IPS-15b (cell line): ENCODE data around the gene PLXND1.

ENCODE experiments used
- H3K27me3 ChIP-seq: one replicate; pipeline ENCODE4 v1.6.1; 2013; ENCODE audit warnings: low read length; ENCODE audit not compliant: control insufficient read depth, insufficient read depth
- H3K36me3 ChIP-seq: one replicate; pipeline ENCODE4 v1.6.1; 2013; ENCODE audit warnings: low read length; ENCODE audit not compliant: control insufficient read depth, insufficient read depth
- H3K4me1 ChIP-seq: one replicate; pipeline ENCODE4 v1.6.1; 2013; ENCODE audit warnings: mild to moderate bottlenecking, low read length; ENCODE audit not compliant: control insufficient read depth, insufficient read depth
- H3K4me3 ChIP-seq: one replicate; pipeline ENCODE4 v1.5.1; 2013; ENCODE audit warnings: low read depth, low read length
- H3K9ac ChIP-seq: one replicate; pipeline ENCODE4 v1.6.1; 2013; ENCODE audit warnings: low read depth, mild to moderate bottlenecking, low read length
- H3K9me3 ChIP-seq: one replicate; pipeline ENCODE4 v1.6.1; 2013; ENCODE audit warnings: mild to moderate bottlenecking, low read length; ENCODE audit not compliant: control insufficient read depth, insufficient read depth

PLXND1 gene

GRCh38 chr3:129594907-129595390 is 11.5 kb downstream of the PLXND1 start:
- H3K27me3 ChIP-seq, result no peaks in the 10 kb centered on the region
- peaks cover 29% of the 10 kb centered on the region for H3K4me1 ChIP-seq
- no peaks in the 10 kb centered on the region for H3K36me3 ChIP-seq
- H3K9ac ChIP-seq, result no peak overlapping the region
- H3K4me3 ChIP-seq, result no peak overlapping the region
- H3K9me3 ChIP-seq, result no peaks in the 10 kb centered on the region

- Histone ChIP-seq H3K9ac (no peak overlapping the region), H3K4me1 (peaks cover 25% of the 10 kb centered on the region), H3K36me3 (no peaks in the 10 kb centered on the region)
Measured at GRCh38 chr3:129594409-129594808, 12.1 kb downstream of the PLXND1 start.

GRCh38 chr3:129593595-129594339 is 12.7 kb downstream of the PLXND1 start:
- Histone ChIP-seq H3K27me3 (no peaks in the 10 kb centered on the region), H3K4me3 (no peak overlapping the region), H3K9ac (no peak overlapping the region), H3K9me3 (no peaks in the 10 kb centered on the region), H3K4me1 (peaks cover 22% of the 10 kb centered on the region), H3K36me3 (no peaks in the 10 kb centered on the region)

More at GRCh38 chr3:129594409-129594808, 12.1 kb downstream of the PLXND1 start:
- Histone ChIP-seq H3K27me3 (no peaks in the 10 kb centered on the region), H3K9me3 (no peaks in the 10 kb centered on the region), H3K4me3 (no peak overlapping the region)

GRCh38 chr3:129593230-129593594 is 13.3 kb downstream of the PLXND1 start:
- Histone ChIP-seq H3K9ac (no peak overlapping the region), H3K4me1 (peaks cover 22% of the 10 kb centered on the region), H3K4me3 (no peak overlapping the region)

GRCh38 chr3:129592381-129593131 is 13.9 kb downstream of the PLXND1 start:
- no peaks in the 10 kb centered on the region for H3K27me3 ChIP-seq
- no peaks in the 10 kb centered on the region for H3K36me3 ChIP-seq
- peaks cover 22% of the 10 kb centered on the region for H3K4me1 ChIP-seq
- no peak overlapping the region for H3K9ac ChIP-seq
- no peak overlapping the region for H3K4me3 ChIP-seq
- H3K9me3 ChIP-seq, result no peaks in the 10 kb centered on the region

More at GRCh38 chr3:129593230-129593594, 13.3 kb downstream of the PLXND1 start:
- H3K9me3 ChIP-seq, result no peaks in the 10 kb centered on the region
- H3K27me3 ChIP-seq, result no peaks in the 10 kb centered on the region
- H3K36me3 ChIP-seq, result no peaks in the 10 kb centered on the region

GRCh38 chr3:129591932-129592331 is 14.5 kb downstream of the PLXND1 start:
- Histone ChIP-seq H3K4me1 (peaks cover 22% of the 10 kb centered on the region), H3K4me3 (no peak overlapping the region), H3K9ac (no peak overlapping the region), H3K27me3 (no peaks in the 10 kb centered on the region), H3K9me3 (no peaks in the 10 kb centered on the region), H3K36me3 (no peaks in the 10 kb centered on the region)

GRCh38 chr3:129590215-129590614 is 16.3 kb downstream of the PLXND1 start:
- no peak overlapping the region for H3K4me3 ChIP-seq
- H3K4me1 ChIP-seq, result peaks cover 22% of the 10 kb centered on the region
- H3K27me3 ChIP-seq, result no peaks in the 10 kb centered on the region
- peaks cover 5% of the 10 kb centered on the region for H3K36me3 ChIP-seq
- H3K9ac ChIP-seq, result no peak overlapping the region
- H3K9me3 ChIP-seq, result no peaks in the 10 kb centered on the region

GRCh38 chr3:129587566-129588210 is 18.8 kb downstream of the PLXND1 start:
- H3K36me3 ChIP-seq, result peaks cover 13% of the 10 kb centered on the region
- H3K9me3 ChIP-seq, result no peaks in the 10 kb centered on the region
- H3K4me3 ChIP-seq, result no peak overlapping the region
- no peak overlapping the region for H3K9ac ChIP-seq
- H3K4me1 ChIP-seq, result peaks cover 7% of the 10 kb centered on the region
- H3K27me3 ChIP-seq, result no peaks in the 10 kb centered on the region

GRCh38 chr3:129586746-129587430 is 19.6 kb downstream of the PLXND1 start:
- Histone ChIP-seq H3K9ac (no peak overlapping the region), H3K36me3 (peaks cover 13% of the 10 kb centered on the region)

GRCh38 chr3:129585949-129586657 is 20.4 kb downstream of the PLXND1 start:
- peaks cover 13% of the 10 kb centered on the region for H3K36me3 ChIP-seq
- H3K9ac ChIP-seq, result no peak overlapping the region
- H3K4me3 ChIP-seq, result no peak overlapping the region
- no peaks in the 10 kb centered on the region for H3K4me1 ChIP-seq
- H3K27me3 ChIP-seq, result no peaks in the 10 kb centered on the region
- H3K9me3 ChIP-seq, result no peaks in the 10 kb centered on the region

More at GRCh38 chr3:129586746-129587430, 19.6 kb downstream of the PLXND1 start:
- Histone ChIP-seq H3K27me3 (no peaks in the 10 kb centered on the region), H3K4me1 (peaks cover 4% of the 10 kb centered on the region), H3K4me3 (no peak overlapping the region), H3K9me3 (no peaks in the 10 kb centered on the region)

- Histone ChIP-seq H3K4me1 (no peaks in the 10 kb centered on the region), H3K9me3 (no peaks in the 10 kb centered on the region), H3K9ac (no peak overlapping the region), H3K36me3 (peaks cover 16% of the 10 kb centered on the region), H3K4me3 (no peak overlapping the region), H3K27me3 (no peaks in the 10 kb centered on the region)
Measured at GRCh38 chr3:129584631-129585030, 21.8 kb downstream of the PLXND1 start.
